A549 (cell line): Measurements from ENCODE around the gene MINDY1. TPM values are rescaled to one million over a fixed set of nuclear protein-coding genes. Genes with fewer than 3 reads are reported as not detected.

ENCODE experiments used
- ATAC-seq, 2 experiments: fragments of 200-7000 bp in 1 of 2; fragments of >200 bp in 1 of 2; cut with Nextera tagmentation in 1 of 2; cut with Tn5 transposase in 1 of 2; 3 replicates each; pipeline versions ENCODE4 v1.8.0 to v1.9.1; 2018 to 2020; ENCODE audit warnings: mild to moderate bottlenecking in 1 of 2, moderate library complexity in 1 of 2
- CTCF ChIA-PET: fragments of 300-600 bp; sonication (Branson Sonifier 250); formaldehyde crosslinking; extraction: SDS; loops from one replicate; lab custom pipeline; 2021; ENCODE audit warnings: antibody characterized with exemption, inconsistent platforms; lab: Yijun Ruan, JAX
- POLR2A ChIA-PET: fragments of 350-600 bp; formaldehyde crosslinking; extraction: SDS; loops from one replicate; lab custom pipeline; 2021; ENCODE audit warnings: antibody characterized with exemption, inconsistent platforms; lab: Yijun Ruan, JAX
- DNase-seq, 2 experiments: peaks; one replicate each; pipeline versions ENCODE4 v3.0.0 to v3.0.0-alpha.2; 2011 to 2016; ENCODE audit warnings: low read depth in 1 of 2, low spot score in 1 of 2
- FAIRE-seq: peaks from 2 replicates; lab custom pipeline; 2011; peaks lifted over from hg19 to GRCh38; lab: Jason Lieb, UNC
- H3K27ac ChIP-seq, 2 experiments: fragments of >200 bp; sonication (Bioruptor Twin); formaldehyde crosslinking; 3 replicates each; pipeline ENCODE4 v1.5.1; 2016 to 2017
- H3K4me1 ChIP-seq: fragments of >200 bp; sonication (Bioruptor Twin); formaldehyde crosslinking; 3 replicates; pipeline ENCODE4 v1.6.1; 2016
- H3K4me2 ChIP-seq: fragments of >200 bp; sonication (Bioruptor Twin); formaldehyde crosslinking; 3 replicates; pipeline ENCODE4 v1.6.1; 2016
- H3K4me3 ChIP-seq: fragments of >200 bp; sonication (Bioruptor Twin); formaldehyde crosslinking; 3 replicates; pipeline ENCODE4 v1.5.1; 2016
- H3K9me3 ChIP-seq: fragments of >200 bp; sonication (Bioruptor Twin); formaldehyde crosslinking; 3 replicates; pipeline ENCODE4 v1.6.1; 2016
- BCL3 ChIP-seq: fragments of >200 bp; sonication (Bioruptor Twin); formaldehyde crosslinking; IDR thresholded peaks from 3 replicates; pipeline ENCODE4 v1.6.1; 2016
- BHLHE40 ChIP-seq: IDR thresholded peaks from 2 replicates; pipeline ENCODE4 v1.6.1; 2012; ENCODE audit warnings: low read depth, low read length, inconsistent platforms
- CHD4 ChIP-seq: fragments of 200-600 bp; sonication (generic); IDR thresholded peaks from 2 replicates; pipeline ENCODE4 v1.6.1; 2016; ENCODE audit warnings: antibody characterized with exemption, mild to moderate bottlenecking, borderline replicate concordance
- EP300 ChIP-seq, 2 experiments: fragments of >200 bp; sonication (Bioruptor Twin); formaldehyde crosslinking; IDR thresholded peaks; 2 replicates in 1 of 2; 3 replicates in 1 of 2; pipeline ENCODE4 v1.6.1; 2016 to 2017
- ESRRA ChIP-seq: fragments of 150-350 bp; IDR thresholded peaks from 2 replicates; pipeline ENCODE4 v1.6.1; 2014; ENCODE audit warnings: mild to moderate bottlenecking, low read length, borderline replicate concordance
- FOSL2 ChIP-seq, 2 experiments: fragments of 450-650 bp in 1 of 2; fragments of >200 bp in 1 of 2; sonication (Bioruptor Twin) in 1 of 2; formaldehyde crosslinking; IDR thresholded peaks; 2 replicates each; pipeline versions ENCODE4 v1.5.0 to v1.6.1; 2016 to 2020; ENCODE audit warnings: mild to moderate bottlenecking in 1 of 2, moderate library complexity in 1 of 2
- GATA3 ChIP-seq: IDR thresholded peaks from 2 replicates; pipeline ENCODE4 v1.6.1; 2012; ENCODE audit warnings: borderline replicate concordance
- HDAC2 ChIP-seq: fragments of 200-600 bp; sonication (generic); IDR thresholded peaks from 2 replicates; pipeline ENCODE4 v1.6.1; 2016
- HMGXB4 ChIP-seq: fragments of 250-450 bp; sonication (Bioruptor Pico); IDR thresholded peaks from 2 replicates; pipeline ENCODE4 v1.5.0; 2021; ENCODE audit warnings: mild to moderate bottlenecking, moderate library complexity, borderline replicate concordance
- HOXB5 ChIP-seq: fragments of 250-450 bp; sonication (Bioruptor Pico); IDR thresholded peaks from 2 replicates; pipeline ENCODE4 v1.5.0; 2020; ENCODE audit warnings: mild to moderate bottlenecking, moderate library complexity
- JUN ChIP-seq, 2 experiments: fragments of >200 bp; sonication (Bioruptor Twin); formaldehyde crosslinking; IDR thresholded peaks; 2 replicates in 1 of 2; 3 replicates in 1 of 2; pipeline ENCODE4 v1.6.1; 2016 to 2017
- KDM5A ChIP-seq: fragments of 200-600 bp; sonication (generic); IDR thresholded peaks from 2 replicates; pipeline ENCODE4 v1.6.1; 2016; ENCODE audit warnings: antibody characterized with exemption, mild to moderate bottlenecking
- MAZ ChIP-seq: fragments of 150-350 bp; IDR thresholded peaks from 2 replicates; pipeline ENCODE4 v1.6.1; 2014; ENCODE audit warnings: antibody characterized with exemption, low read depth, low read length, borderline replicate concordance
- MYC ChIP-seq: IDR thresholded peaks from 2 replicates; pipeline ENCODE4 v1.6.1; 2012; ENCODE audit warnings: mild to moderate bottlenecking, inconsistent platforms, low read length, improper control_type of control experiment, borderline replicate concordance
- NPAS2 ChIP-seq: fragments of 250-450 bp; sonication (Bioruptor Pico); IDR thresholded peaks from 2 replicates; pipeline ENCODE4 v1.8.0; 2022; ENCODE audit warnings: mild to moderate bottlenecking, moderate library complexity, borderline replicate concordance
- POLR2AphosphoS2 ChIP-seq: conservative IDR thresholded peaks from 2 replicates; pipeline ENCODE4 v1.6.1; 2012; ENCODE audit warnings: low read length, improper control_type of control experiment, inconsistent platforms
- RNF2 ChIP-seq: fragments of 200-600 bp; sonication (generic); IDR thresholded peaks from 2 replicates; pipeline ENCODE4 v1.6.1; 2016; ENCODE audit warnings: low read depth, mild to moderate bottlenecking, antibody characterized with exemption, moderate library complexity, borderline replicate concordance
- SMC3 ChIP-seq: fragments of >200 bp; sonication (Bioruptor Twin); formaldehyde crosslinking; IDR thresholded peaks from 3 replicates; pipeline ENCODE4 v1.6.1; 2018; ENCODE audit warnings: inconsistent platforms
- SREBF2 ChIP-seq: fragments of 450-650 bp; IDR thresholded peaks from 2 replicates; pipeline ENCODE4 v1.6.1; 2014; ENCODE audit warnings: mild to moderate bottlenecking, moderate library complexity
- TP53 ChIP-seq: fragments of 250-450 bp; sonication (Bioruptor Pico); IDR thresholded peaks from 2 replicates; pipeline ENCODE4 v1.5.0; 2021; ENCODE audit warnings: mild to moderate bottlenecking, moderate library complexity
- ZC3H11A ChIP-seq: fragments of 450-650 bp; IDR thresholded peaks from 2 replicates; pipeline ENCODE4 v1.6.1; 2014; ENCODE audit warnings: antibody characterized with exemption, mild to moderate bottlenecking
- ZSCAN20 ChIP-seq: fragments of 250-450 bp; sonication (Bioruptor Pico); IDR thresholded peaks from 2 replicates; pipeline ENCODE4 v1.8.0; 2022; ENCODE audit warnings: mild to moderate bottlenecking, moderate library complexity
- WGBS: methylation state at CpG from one replicate; pipeline ENCODE4 v1.1.6; 2017; ENCODE audit errors: missing lambda C conversion rate; 5-methylcytosine and 5-hydroxymethylcytosine counted together
- polyA plus RNA-seq, 4 experiments: library from polyadenylated mRNA; depleted of rRNA in 3 of 4; stranded (reverse); fragments of >200 nt; fragmentation: RNase III in 1 of 4; extraction: RNeasy Plus Mini Kit Qiagen cat#74134 plus additional on column Dnase treatment in 1 of 4; gene quantifications; 2 replicates in 3 of 4; 3 replicates in 1 of 4; pipeline ENCODE4 v1.2.3, GENCODE V29; 2011 to 2017
- TF ChIP-seq, protein P1 (sequence below): fragments of 250-450 bp; sonication (Bioruptor Pico); IDR thresholded peaks from 2 replicates; pipeline ENCODE4 v1.5.0; 2020; ENCODE audit warnings: low read depth, mild to moderate bottlenecking, moderate library complexity
- TF ChIP-seq, protein P2 (sequence below): fragments of >200 bp; sonication (Bioruptor Twin); formaldehyde crosslinking; IDR thresholded peaks from 2 replicates; pipeline ENCODE4 v1.6.1; 2016
- TF ChIP-seq, protein P3 (sequence below): IDR thresholded peaks from 2 replicates; pipeline ENCODE4 v1.6.1; 2012
- TF ChIP-seq, protein P4 (sequence below): fragments of 200-600 bp; sonication (generic); IDR thresholded peaks from 2 replicates; pipeline ENCODE4 v1.6.1; 2016; ENCODE audit warnings: antibody characterized with exemption, mild to moderate bottlenecking, moderate library complexity
- TF ChIP-seq, protein P5 (sequence below): fragments of 150-350 bp; IDR thresholded peaks from 2 replicates; pipeline ENCODE4 v1.6.1; 2014; ENCODE audit warnings: low read depth, mild to moderate bottlenecking, low read length

Gene MINDY1
- polyA plus RNA-seq, 2 of the 4 experiments (the other 2 are of a cell fraction) = 4.8 to 5.2 TPM

- no peak overlapping the region for H3K27ac ChIP-seq
- 65% methylated on average over 4 of the region's 4 CpGs for WGBS
- CTCF ChIA-PET = interaction anchor here (0.6 to 1.8 kb wide), 3 partner anchors 18 to 21 kb away, joined by 3 to 5 read pairs (median 3); no protein-coding TSS in a partner anchor
- no peak for ATAC-seq
- H3K9me3 ChIP-seq = no peaks in the 10 kb centered on the region
- POLR2A ChIA-PET = no interaction called here
- no peak for FAIRE-seq
- no peak overlapping the region for H3K4me2 ChIP-seq
- TF ChIP-seq, protein P1, sequence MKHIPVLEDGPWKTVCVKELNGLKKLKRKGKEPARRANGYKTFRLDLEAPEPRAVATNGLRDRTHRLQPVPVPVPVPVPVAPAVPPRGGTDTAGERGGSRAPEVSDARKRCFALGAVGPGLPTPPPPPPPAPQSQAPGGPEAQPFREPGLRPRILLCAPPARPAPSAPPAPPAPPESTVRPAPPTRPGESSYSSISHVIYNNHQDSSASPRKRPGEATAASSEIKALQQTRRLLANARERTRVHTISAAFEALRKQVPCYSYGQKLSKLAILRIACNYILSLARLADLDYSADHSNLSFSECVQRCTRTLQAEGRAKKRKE (CRISPR knock-in tag) = no peak
- TF ChIP-seq, protein P2, sequence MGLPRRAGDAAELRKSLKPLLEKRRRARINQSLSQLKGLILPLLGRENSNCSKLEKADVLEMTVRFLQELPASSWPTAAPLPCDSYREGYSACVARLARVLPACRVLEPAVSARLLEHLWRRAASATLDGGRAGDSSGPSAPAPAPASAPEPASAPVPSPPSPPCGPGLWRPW = no peak
- TF ChIP-seq NPAS2 (CRISPR knock-in tag) (no peak), SREBF2 (no peak), ZSCAN20 (CRISPR knock-in tag) (no peak), BHLHE40 (no peak), MAZ (no peak), POLR2AphosphoS2 (no peak), JUN (IDR thresholded peaks at IDR 0.05) (no peak), KDM5A (no peak), TP53 (CRISPR knock-in tag) (no peak), GATA3 (no peak), EP300 (IDR thresholded peaks at IDR 0.05) (no peak), CHD4 (no peak), SMC3 (no peak)
- TF ChIP-seq, protein P3, sequence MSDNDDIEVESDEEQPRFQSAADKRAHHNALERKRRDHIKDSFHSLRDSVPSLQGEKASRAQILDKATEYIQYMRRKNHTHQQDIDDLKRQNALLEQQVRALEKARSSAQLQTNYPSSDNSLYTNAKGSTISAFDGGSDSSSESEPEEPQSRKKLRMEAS = no peak
- TF ChIP-seq, protein P4, sequence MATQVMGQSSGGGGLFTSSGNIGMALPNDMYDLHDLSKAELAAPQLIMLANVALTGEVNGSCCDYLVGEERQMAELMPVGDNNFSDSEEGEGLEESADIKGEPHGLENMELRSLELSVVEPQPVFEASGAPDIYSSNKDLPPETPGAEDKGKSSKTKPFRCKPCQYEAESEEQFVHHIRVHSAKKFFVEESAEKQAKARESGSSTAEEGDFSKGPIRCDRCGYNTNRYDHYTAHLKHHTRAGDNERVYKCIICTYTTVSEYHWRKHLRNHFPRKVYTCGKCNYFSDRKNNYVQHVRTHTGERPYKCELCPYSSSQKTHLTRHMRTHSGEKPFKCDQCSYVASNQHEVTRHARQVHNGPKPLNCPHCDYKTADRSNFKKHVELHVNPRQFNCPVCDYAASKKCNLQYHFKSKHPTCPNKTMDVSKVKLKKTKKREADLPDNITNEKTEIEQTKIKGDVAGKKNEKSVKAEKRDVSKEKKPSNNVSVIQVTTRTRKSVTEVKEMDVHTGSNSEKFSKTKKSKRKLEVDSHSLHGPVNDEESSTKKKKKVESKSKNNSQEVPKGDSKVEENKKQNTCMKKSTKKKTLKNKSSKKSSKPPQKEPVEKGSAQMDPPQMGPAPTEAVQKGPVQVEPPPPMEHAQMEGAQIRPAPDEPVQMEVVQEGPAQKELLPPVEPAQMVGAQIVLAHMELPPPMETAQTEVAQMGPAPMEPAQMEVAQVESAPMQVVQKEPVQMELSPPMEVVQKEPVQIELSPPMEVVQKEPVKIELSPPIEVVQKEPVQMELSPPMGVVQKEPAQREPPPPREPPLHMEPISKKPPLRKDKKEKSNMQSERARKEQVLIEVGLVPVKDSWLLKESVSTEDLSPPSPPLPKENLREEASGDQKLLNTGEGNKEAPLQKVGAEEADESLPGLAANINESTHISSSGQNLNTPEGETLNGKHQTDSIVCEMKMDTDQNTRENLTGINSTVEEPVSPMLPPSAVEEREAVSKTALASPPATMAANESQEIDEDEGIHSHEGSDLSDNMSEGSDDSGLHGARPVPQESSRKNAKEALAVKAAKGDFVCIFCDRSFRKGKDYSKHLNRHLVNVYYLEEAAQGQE = no peak
- no peak overlapping the region for H3K4me3 ChIP-seq
- H3K4me1 ChIP-seq = no peaks in the 10 kb centered on the region
- no peak for DNase-seq
Observed at GRCh38 chr1:150961756-150962155, 44.9 kb downstream of the MINDY1 start.

GRCh38 chr1:150960646-150961045 lies 46.1 kb downstream of the MINDY1 start:
- 98% methylated on average over 7 of the region's 7 CpGs for WGBS
- Histone ChIP-seq H3K4me3 (no peak overlapping the region), H3K4me2 (no peak overlapping the region), H3K9me3 (no peaks in the 10 kb centered on the region), H3K27ac (no peak overlapping the region), H3K4me1 (no peaks in the 10 kb centered on the region)
- ChIA-PET CTCF (interaction anchor here (0.6 to 4.6 kb wide), 3 partner anchors 12 to 20 kb away, joined by 3 to 30 read pairs (median 5); no protein-coding TSS in a partner anchor), POLR2A (no interaction called here)
- ATAC-seq (no peak), FAIRE-seq (no peak), DNase-seq (no peak)
- TF ChIP-seq HDAC2 = no peak
- TF ChIP-seq, protein P2 = no peak
- no peak for TF ChIP-seq RNF2
- TF ChIP-seq ZC3H11A = no peak
- TF ChIP-seq MYC = no peak
- no peak for TF ChIP-seq BCL3
- TF ChIP-seq HMGXB4 (CRISPR knock-in tag) = no peak
- TF ChIP-seq HOXB5 (CRISPR knock-in tag) = no peak
- no peak for TF ChIP-seq ESRRA
- TF ChIP-seq FOSL2 (IDR thresholded peaks at IDR 0.05) = no peak
- TF ChIP-seq FOSL2 (CRISPR knock-in tag; IDR thresholded peaks at IDR 0.05) = no peak
- TF ChIP-seq, protein P5, sequence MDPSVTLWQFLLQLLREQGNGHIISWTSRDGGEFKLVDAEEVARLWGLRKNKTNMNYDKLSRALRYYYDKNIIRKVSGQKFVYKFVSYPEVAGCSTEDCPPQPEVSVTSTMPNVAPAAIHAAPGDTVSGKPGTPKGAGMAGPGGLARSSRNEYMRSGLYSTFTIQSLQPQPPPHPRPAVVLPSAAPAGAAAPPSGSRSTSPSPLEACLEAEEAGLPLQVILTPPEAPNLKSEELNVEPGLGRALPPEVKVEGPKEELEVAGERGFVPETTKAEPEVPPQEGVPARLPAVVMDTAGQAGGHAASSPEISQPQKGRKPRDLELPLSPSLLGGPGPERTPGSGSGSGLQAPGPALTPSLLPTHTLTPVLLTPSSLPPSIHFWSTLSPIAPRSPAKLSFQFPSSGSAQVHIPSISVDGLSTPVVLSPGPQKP = no peak
